ENCODE measurements around the gene KRTAP5-10. TPM values are rescaled to one million over a fixed set of nuclear protein-coding genes. Genes with fewer than 3 reads are reported as not detected.
A peak's percentile ranks its signal among the peaks of the same experiment; 100 is the strongest.
"Not testable (repeated sequence)": the region's sequence is repeated elsewhere in the genome, so short reads cannot be mapped to it uniquely, and the experiment has no call there.

KRTAP5-10 gene
- total RNA-seq, 1 experiment from 2014 or later = not detected

DNA sequence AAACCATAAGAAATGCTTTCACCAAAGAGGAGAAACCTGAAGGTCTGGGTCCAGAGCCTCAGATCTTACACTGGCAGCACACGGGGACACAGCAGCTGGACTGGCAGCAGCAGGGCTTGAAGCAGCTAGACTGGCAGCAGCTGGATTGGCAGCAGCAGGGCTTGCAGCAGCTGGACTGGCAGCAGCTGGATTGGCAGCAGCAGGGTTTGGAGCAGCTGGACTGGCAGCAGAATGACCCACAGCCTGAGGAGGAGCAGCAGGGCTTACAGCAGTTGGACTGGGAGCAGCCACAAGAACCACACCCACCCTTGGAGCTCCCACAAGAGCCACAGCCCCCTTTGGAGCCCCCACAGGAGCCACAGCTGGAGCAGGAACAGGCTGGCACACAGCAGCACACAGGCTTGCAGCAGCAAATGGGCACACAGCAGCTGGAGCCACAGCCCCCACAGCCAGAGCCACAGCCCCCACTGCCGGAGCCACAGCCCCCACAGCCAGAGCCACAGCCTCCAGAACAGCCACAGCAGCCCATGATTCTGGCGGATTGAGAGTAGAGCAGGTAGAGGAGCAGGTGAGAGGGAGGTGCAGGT, 17.0 kb downstream of the KRTAP5-10 start, which contains the start of gene KRTAP5-11:
Gene KRTAP5-11 (minus strand): TSS at position 567 of the 587 bp plus-strand sequence. CDS start 38 bp downstream, at position 529.
- POLR2A ChIA-PET = no interaction called here
- no peak for ATAC-seq
- TF ChIP-seq ZNF121 (CRISPR knock-in tag; IDR thresholded peaks at IDR 0.05) (no peak), GRHL2 (CRISPR knock-in tag; IDR thresholded peaks at IDR 0.05; ENCODE audit: insufficient replicate concordance, severe bottlenecking) (no peak), ZNF219 (CRISPR knock-in tag; IDR thresholded peaks at IDR 0.05; ENCODE audit: borderline replicate concordance) (no peak), PRRX2 (CRISPR knock-in tag; IDR thresholded peaks at IDR 0.05) (no peak), MXD4 (CRISPR knock-in tag; IDR thresholded peaks at IDR 0.05; ENCODE audit: borderline replicate concordance) (no peak), ZNF423 (CRISPR knock-in tag; IDR thresholded peaks at IDR 0.05) (no peak), ETV6 (CRISPR knock-in tag; IDR thresholded peaks at IDR 0.05) (no peak), ZNF138 (CRISPR knock-in tag; conservative IDR thresholded peaks at IDR 0.05) (no peak), CREB1 (CRISPR knock-in tag; IDR thresholded peaks at IDR 0.05) (no peak)
- TF ChIP-seq, protein P1, sequence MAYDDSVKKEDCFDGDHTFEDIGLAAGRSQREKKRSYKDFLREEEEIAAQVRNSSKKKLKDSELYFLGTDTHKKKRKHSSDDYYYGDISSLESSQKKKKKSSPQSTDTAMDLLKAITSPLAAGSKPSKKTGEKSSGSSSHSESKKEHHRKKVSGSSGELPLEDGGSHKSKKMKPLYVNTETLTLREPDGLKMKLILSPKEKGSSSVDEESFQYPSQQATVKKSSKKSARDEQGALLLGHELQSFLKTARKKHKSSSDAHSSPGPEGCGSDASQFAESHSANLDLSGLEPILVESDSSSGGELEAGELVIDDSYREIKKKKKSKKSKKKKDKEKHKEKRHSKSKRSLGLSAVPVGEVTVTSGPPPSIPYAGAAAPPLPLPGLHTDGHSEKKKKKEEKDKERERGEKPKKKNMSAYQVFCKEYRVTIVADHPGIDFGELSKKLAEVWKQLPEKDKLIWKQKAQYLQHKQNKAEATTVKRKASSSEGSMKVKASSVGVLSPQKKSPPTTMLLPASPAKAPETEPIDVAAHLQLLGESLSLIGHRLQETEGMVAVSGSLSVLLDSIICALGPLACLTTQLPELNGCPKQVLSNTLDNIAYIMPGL (CRISPR knock-in tag; IDR thresholded peaks at IDR 0.05) = no peak
- TF ChIP-seq, protein P2, sequence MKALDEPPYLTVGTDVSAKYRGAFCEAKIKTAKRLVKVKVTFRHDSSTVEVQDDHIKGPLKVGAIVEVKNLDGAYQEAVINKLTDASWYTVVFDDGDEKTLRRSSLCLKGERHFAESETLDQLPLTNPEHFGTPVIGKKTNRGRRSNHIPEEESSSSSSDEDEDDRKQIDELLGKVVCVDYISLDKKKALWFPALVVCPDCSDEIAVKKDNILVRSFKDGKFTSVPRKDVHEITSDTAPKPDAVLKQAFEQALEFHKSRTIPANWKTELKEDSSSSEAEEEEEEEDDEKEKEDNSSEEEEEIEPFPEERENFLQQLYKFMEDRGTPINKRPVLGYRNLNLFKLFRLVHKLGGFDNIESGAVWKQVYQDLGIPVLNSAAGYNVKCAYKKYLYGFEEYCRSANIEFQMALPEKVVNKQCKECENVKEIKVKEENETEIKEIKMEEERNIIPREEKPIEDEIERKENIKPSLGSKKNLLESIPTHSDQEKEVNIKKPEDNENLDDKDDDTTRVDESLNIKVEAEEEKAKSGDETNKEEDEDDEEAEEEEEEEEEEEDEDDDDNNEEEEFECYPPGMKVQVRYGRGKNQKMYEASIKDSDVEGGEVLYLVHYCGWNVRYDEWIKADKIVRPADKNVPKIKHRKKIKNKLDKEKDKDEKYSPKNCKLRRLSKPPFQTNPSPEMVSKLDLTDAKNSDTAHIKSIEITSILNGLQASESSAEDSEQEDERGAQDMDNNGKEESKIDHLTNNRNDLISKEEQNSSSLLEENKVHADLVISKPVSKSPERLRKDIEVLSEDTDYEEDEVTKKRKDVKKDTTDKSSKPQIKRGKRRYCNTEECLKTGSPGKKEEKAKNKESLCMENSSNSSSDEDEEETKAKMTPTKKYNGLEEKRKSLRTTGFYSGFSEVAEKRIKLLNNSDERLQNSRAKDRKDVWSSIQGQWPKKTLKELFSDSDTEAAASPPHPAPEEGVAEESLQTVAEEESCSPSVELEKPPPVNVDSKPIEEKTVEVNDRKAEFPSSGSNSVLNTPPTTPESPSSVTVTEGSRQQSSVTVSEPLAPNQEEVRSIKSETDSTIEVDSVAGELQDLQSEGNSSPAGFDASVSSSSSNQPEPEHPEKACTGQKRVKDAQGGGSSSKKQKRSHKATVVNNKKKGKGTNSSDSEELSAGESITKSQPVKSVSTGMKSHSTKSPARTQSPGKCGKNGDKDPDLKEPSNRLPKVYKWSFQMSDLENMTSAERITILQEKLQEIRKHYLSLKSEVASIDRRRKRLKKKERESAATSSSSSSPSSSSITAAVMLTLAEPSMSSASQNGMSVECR (CRISPR knock-in tag; IDR thresholded peaks at IDR 0.05; ENCODE audit: borderline replicate concordance) = no peak
- TF ChIP-seq, protein P3, sequence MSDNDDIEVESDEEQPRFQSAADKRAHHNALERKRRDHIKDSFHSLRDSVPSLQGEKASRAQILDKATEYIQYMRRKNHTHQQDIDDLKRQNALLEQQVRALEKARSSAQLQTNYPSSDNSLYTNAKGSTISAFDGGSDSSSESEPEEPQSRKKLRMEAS (CRISPR knock-in tag; IDR thresholded peaks at IDR 0.05) = no peak
- no peaks in the 10 kb centered on the region for H3K9me3 Mint-ChIP-seq
- peaks cover 32% of the 10 kb centered on the region for H3K4me1 Mint-ChIP-seq
- no peaks in the 10 kb centered on the region for H3K36me3 Mint-ChIP-seq
- H3K4me3 Mint-ChIP-seq = no peak within 1 kb of the TSS
- H3K27me3 Mint-ChIP-seq (ENCODE audit: low read depth) = peaks cover 23% of the 10 kb centered on the region
- CTCF ChIA-PET = interaction anchor here (3.8 kb wide), 1 partner anchor 19 kb away, joined by 19 read pairs; no protein-coding TSS in a partner anchor
- DNase-seq (ENCODE audit: low spot score) = no peak
- H3K27ac Mint-ChIP-seq = no peak within 1 kb of the TSS

DNA sequence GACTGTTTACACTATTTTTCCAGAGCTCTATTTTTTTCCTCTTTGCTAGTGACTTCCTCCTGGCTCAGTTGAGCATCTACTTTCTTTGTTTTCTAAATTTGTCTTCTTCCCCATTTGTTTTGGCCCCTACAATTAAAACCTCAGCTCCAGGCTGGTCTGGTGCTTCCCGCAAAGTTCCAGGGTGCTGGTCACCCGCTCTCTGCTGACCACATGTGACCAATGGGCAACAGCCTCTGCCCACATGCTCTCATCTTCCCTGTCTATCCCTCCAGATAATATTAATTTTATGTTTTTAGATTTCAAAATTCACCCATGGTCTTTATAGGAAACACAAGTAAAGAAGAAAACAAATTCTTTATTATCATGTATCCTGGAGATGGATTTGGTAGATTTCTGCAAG, 17.6 kb downstream of the KRTAP5-10 start:
- H3K4me1 Mint-ChIP-seq = peaks cover 32% of the 10 kb centered on the region
- CTCF ChIA-PET = interaction anchor here (3.8 kb wide), 1 partner anchor 20 kb away, joined by 19 read pairs; no protein-coding TSS in a partner anchor
- DNase-seq (ENCODE audit: low spot score); H3K27ac Mint-ChIP-seq; POLR2A ChIA-PET; H3K9me3 Mint-ChIP-seq; ATAC-seq; H3K4me3 Mint-ChIP-seq; H3K36me3 Mint-ChIP-seq: not testable (repeated sequence)
- peaks cover 23% of the 10 kb centered on the region for H3K27me3 Mint-ChIP-seq (ENCODE audit: low read depth)

DNA sequence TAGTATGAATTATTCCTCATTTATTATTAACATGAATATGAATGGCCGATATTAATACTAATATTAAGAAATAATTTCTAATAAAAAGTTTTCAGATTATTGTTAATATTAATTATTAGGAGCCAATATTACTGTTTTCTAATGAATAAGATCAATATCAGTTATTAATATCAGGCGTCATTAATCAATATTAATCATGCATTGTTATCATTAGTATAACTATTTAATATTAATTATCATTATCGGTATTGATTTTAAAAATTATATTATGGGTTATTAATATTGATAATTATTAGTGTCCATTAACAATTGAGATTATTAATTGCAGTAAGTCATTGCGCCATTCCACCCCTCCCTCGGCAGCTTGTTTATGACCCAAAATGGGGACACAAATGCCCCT, 20.3 kb downstream of the KRTAP5-10 start:
- H3K4me3 Mint-ChIP-seq, H3K9me3 Mint-ChIP-seq, CTCF ChIA-PET: not testable (repeated sequence)

DNA sequence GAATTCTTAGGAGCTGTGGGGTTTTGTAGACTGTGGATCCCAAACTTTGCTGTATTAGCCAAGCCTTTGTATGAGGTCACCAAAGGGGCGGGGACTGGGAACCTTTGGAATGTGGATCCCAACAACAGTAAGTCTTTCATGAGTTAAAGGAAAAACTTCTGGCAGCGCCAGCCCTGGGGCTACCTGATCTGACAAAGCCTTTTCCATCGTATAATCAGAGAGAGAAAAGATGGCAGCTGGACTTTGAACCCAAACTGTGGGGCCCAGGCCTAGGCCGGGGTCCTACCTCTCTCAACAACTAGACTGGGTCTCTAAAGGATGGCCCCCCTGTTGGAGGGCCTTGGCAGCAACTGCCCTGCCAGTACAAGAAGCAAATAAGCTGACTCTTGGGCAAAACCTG, 23.0 kb downstream of the KRTAP5-10 start:
- H3K9me3 Mint-ChIP-seq; H3K4me3 Mint-ChIP-seq; H3K27me3 Mint-ChIP-seq (ENCODE audit: low read depth); DNase-seq (ENCODE audit: low spot score); ATAC-seq; POLR2A ChIA-PET; H3K27ac Mint-ChIP-seq; H3K4me1 Mint-ChIP-seq; H3K36me3 Mint-ChIP-seq: not testable (repeated sequence)
- CTCF ChIA-PET = interaction anchor here (0.9 to 1.8 kb wide), 3 partner anchors 8 to 25 kb away, joined by 3 to 7 read pairs (median 3); no protein-coding TSS in a partner anchor

More for the DNA sequence above, 20.3 kb downstream of the KRTAP5-10 start:
- Mint-ChIP-seq H3K4me1 (peaks cover 25% of the 10 kb centered on the region), H3K27me3 (ENCODE audit: low read depth) (peaks cover 15% of the 10 kb centered on the region)
- DNase-seq (ENCODE audit: low spot score); ATAC-seq; H3K36me3 Mint-ChIP-seq; H3K27ac Mint-ChIP-seq; POLR2A ChIA-PET: not testable (repeated sequence)

DNA sequence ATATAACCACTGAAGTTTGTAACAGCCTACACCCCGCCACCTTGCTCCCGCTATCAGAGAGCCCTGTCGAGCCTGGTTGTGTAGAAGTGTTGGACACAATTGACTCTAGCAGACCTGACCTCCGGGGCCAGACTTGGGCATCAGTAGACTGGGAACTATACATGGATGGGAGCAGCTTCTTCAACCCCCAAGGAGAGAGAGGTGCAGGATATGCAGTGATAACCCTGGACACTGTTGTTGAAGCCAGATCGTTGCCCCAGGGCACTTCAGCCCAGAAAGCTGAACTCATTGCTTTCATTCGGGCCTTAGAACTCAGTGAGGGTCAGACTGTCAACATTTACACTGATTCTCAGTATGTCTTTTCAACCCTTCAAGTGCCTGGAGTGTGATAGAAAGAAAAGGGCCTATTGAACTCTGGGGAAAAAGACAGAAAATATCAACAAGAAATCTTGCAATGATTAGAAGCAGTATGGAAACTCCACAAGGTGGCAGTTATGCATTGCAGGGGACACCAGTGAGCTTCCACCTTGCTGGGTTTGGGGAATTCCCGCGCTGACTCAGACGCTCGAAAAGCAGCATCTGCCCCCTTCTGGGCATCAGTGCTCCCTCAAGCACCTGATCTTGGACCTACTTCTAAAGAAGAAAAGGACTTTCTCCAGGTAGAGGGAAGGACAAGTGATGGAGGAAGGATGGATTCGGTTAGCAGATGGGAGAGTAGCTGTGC, 23.6 kb downstream of the KRTAP5-10 start:
- ATAC-seq; H3K27me3 Mint-ChIP-seq (ENCODE audit: low read depth); H3K4me1 Mint-ChIP-seq; H3K27ac Mint-ChIP-seq; H3K4me3 Mint-ChIP-seq; H3K9me3 Mint-ChIP-seq; H3K36me3 Mint-ChIP-seq; POLR2A ChIA-PET: not testable (repeated sequence)
- DNase-seq (ENCODE audit: low spot score) = peak; percentile 66
- CTCF ChIA-PET = interaction anchor here (0.9 to 1.8 kb wide), 4 partner anchors 9 to 198 kb away, joined by 3 to 7 read pairs (median 3); no protein-coding TSS in a partner anchor

DNA sequence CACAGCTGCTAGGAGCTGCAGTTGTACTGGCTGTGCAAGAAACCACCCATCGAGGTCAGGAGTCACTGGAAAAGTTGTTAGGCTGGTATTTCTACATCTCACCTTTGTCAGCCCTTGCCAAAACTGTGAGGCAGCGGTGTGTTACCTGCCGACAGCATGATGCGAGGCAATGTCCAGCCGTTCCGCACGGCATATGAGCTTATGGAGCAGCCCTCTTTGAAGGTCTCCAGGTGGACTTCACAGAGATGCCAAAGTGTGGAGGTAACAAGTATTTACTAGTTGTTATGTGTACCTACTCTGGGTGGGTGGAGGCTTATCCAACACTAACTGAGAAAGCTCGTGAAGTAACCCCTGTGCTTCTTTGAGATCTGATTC, 24.2 kb downstream of the KRTAP5-10 start:
- H3K4me1 Mint-ChIP-seq = peaks cover 10% of the 10 kb centered on the region
- not testable (repeated sequence) for ATAC-seq
- CTCF ChIA-PET = interaction anchor here (1.0 to 1.8 kb wide), 3 partner anchors 9 to 197 kb away, joined by 3 to 7 read pairs (median 3); no protein-coding TSS in a partner anchor

DNA sequence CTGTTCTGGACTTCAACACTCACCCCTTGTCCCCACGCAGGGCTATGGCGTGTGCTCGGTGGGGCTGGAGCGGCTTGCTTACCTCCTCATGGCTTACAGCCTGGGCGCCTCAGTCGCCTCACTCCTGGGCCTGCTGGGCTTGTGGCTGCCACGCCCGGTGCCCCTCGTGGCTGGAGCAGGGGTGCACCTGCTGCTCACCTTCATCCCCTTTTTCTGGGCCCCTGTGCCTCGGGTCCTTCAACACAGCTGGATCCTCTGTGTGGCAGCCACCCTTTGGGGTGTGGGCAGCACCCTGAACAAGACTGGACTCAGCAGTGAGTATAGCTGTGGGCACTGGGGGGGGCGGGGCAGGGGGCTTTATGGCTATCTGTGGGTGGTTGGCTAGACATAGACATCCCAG, 37.9 kb downstream of the KRTAP5-10 start:
- H3K27ac Mint-ChIP-seq; H3K36me3 Mint-ChIP-seq; CTCF ChIA-PET; H3K4me1 Mint-ChIP-seq; H3K4me3 Mint-ChIP-seq; H3K9me3 Mint-ChIP-seq; ATAC-seq; POLR2A ChIA-PET; DNase-seq (ENCODE audit: low spot score): not testable (repeated sequence)
- peaks cover 48% of the 10 kb centered on the region for H3K27me3 Mint-ChIP-seq (ENCODE audit: low read depth)

More for the DNA sequence above, 24.2 kb downstream of the KRTAP5-10 start:
- H3K36me3 Mint-ChIP-seq; H3K27ac Mint-ChIP-seq; H3K27me3 Mint-ChIP-seq (ENCODE audit: low read depth); POLR2A ChIA-PET; H3K9me3 Mint-ChIP-seq; DNase-seq (ENCODE audit: low spot score); H3K4me3 Mint-ChIP-seq: not testable (repeated sequence)

Measured in WTC11 (cell line).